DND-41 (cell line): ENCODE results near the gene SPINK9.

Experiments
- ATAC-seq: fragments of 200-7000 bp; cut with Tn5 transposase; 3 replicates; pipeline ENCODE4 v1.9.1; 2021; ENCODE audit warnings: low read depth; ENCODE audit not compliant: insufficient read depth
- DNase-seq: peaks from one replicate; pipeline ENCODE4 v3.0.0-alpha.2; 2020
- H2AFZ ChIP-seq: 2 replicates; pipeline ENCODE4 v1.6.0; 2012; ENCODE audit warnings: low read depth, low read length
- H3K27ac ChIP-seq: 2 replicates; pipeline ENCODE4 v1.5.1; 2012; ENCODE audit warnings: low read length, inconsistent platforms
- H3K27me3 ChIP-seq: fragments of 200-600 bp; sonication (generic); 2 replicates; pipeline ENCODE4 v1.6.0; 2012; ENCODE audit warnings: low read length, mild to moderate bottlenecking, inconsistent platforms; ENCODE audit not compliant: insufficient read depth, poor library complexity
- H3K36me3 ChIP-seq: 2 replicates; pipeline ENCODE4 v1.5.1; 2012; ENCODE audit warnings: low read length, inconsistent platforms; ENCODE audit not compliant: insufficient read depth
- H3K4me1 ChIP-seq: 2 replicates; pipeline ENCODE4 v1.5.1; 2012; ENCODE audit warnings: mild to moderate bottlenecking, low read length; ENCODE audit not compliant: insufficient read depth
- H3K4me2 ChIP-seq: 2 replicates; pipeline ENCODE4 v1.6.0; 2012; ENCODE audit warnings: mild to moderate bottlenecking, moderate library complexity, low read length, inconsistent platforms; ENCODE audit not compliant: insufficient read depth
- H3K4me3 ChIP-seq, 2 experiments: fragments of 200-600 bp in 1 of 2; shearing (Covaris generic) in 1 of 2; 2 replicates each; pipeline ENCODE4 v1.5.1; 2012 to 2016; ENCODE audit warnings: inconsistent platforms in 2 of 2, low read length in 2 of 2, mild to moderate bottlenecking in 2 of 2, low read depth in 1 of 2, moderate library complexity in 1 of 2
- H3K79me2 ChIP-seq: 2 replicates; pipeline ENCODE4 v1.6.0; 2012; ENCODE audit warnings: low read length, inconsistent platforms; ENCODE audit not compliant: insufficient read depth
- H3K9ac ChIP-seq: 2 replicates; pipeline ENCODE4 v1.6.0; 2012; ENCODE audit warnings: low read depth, mild to moderate bottlenecking, inconsistent platforms, low read length, moderate library complexity
- H3K9me3 ChIP-seq: 2 replicates; pipeline ENCODE4 v1.5.1; 2012; ENCODE audit warnings: low read length, moderate library complexity, mild to moderate bottlenecking, inconsistent platforms; ENCODE audit not compliant: insufficient read depth, severe bottlenecking
- H4K20me1 ChIP-seq: 2 replicates; pipeline ENCODE4 v1.6.0; 2012; ENCODE audit warnings: low read length; ENCODE audit not compliant: insufficient read depth
- CTCF ChIP-seq: IDR thresholded peaks from 2 replicates; pipeline ENCODE4 v1.5.1; 2012; ENCODE audit warnings: borderline replicate concordance, low read length, moderate library complexity, mild to moderate bottlenecking; ENCODE audit not compliant: poor library complexity, severe bottlenecking; ENCODE audit errors: extremely low read depth
- EZH2 ChIP-seq: IDR thresholded peaks from 3 replicates; pipeline ENCODE4 v1.6.1; 2012; ENCODE audit warnings: borderline replicate concordance, low read depth, mild to moderate bottlenecking, moderate library complexity, low read length, inconsistent platforms; ENCODE audit not compliant: severe bottlenecking

The SPINK9 gene

GRCh38 chr5:148333262-148333849, 2.0 kb upstream of the SPINK9 start:
- Histone ChIP-seq H3K4me3 (no peak overlapping the region), H3K27ac (no peak overlapping the region), H3K27me3 (no peaks in the 10 kb centered on the region), H3K36me3 (no peaks in the 10 kb centered on the region), H3K4me2 (no peak overlapping the region), H4K20me1 (no peaks in the 10 kb centered on the region), H2AFZ (no peak overlapping the region), H3K9me3 (no peaks in the 10 kb centered on the region), H3K4me1 (no peaks in the 10 kb centered on the region), H3K79me2 (no peaks in the 10 kb centered on the region), H3K9ac (no peak overlapping the region)
- DNase-seq, result no peak
- no peak for TF ChIP-seq CTCF
- no peak for TF ChIP-seq EZH2
- no peak for ATAC-seq

DNA sequence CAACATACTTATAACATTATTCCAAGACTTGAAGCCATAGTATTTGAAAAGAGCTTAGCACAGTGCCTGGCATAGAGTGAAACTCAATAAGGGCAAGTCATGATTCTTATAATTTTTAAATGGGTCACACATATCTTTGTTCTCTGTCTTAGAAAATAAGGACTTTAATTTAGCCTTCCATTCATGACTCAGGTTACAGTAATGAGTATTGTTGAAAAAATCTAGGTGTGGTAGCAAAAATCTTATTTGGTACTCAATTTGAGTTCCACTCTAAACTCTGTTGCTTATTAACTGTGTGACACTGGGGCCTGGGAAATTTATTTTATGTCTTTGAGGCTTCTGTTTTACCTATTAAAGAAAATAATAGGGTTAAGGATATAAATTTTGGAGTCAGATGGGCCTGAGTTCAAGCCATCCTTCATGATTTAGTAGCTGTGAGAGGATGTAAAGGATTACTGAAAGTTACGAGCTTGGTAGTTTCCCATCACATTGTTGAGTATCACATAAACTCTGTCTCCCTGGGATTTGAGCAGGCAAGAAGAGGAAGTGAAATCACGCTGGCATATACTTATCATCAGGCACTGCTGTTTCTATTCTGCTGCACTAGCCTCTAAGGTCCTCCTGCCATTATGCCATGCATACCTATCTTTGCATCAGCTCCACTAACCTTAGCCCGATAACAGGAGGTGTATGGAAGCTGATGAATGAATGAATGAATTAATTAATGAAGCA, 1.5 kb downstream of the SPINK9 start:
- Histone ChIP-seq H3K9me3 (no peaks in the 10 kb centered on the region), H3K27me3 (no peaks in the 10 kb centered on the region), H3K4me2 (no peak overlapping the region), H3K4me3 (no peak overlapping the region), H3K79me2 (no peaks in the 10 kb centered on the region), H3K4me1 (no peaks in the 10 kb centered on the region), H3K36me3 (no peaks in the 10 kb centered on the region), H3K9ac (no peak overlapping the region), H3K27ac (no peak overlapping the region), H2AFZ (no peak overlapping the region), H4K20me1 (no peaks in the 10 kb centered on the region)
- DNase-seq (no peak), ATAC-seq (no peak)
- TF ChIP-seq CTCF (no peak), EZH2 (no peak)

GRCh38 chr5:148342371-148343045, 7.1 kb downstream of the SPINK9 start:
- Histone ChIP-seq H3K27ac (no peak overlapping the region), H3K9ac (no peak overlapping the region), H3K79me2 (no peaks in the 10 kb centered on the region), H4K20me1 (no peaks in the 10 kb centered on the region), H3K27me3 (no peaks in the 10 kb centered on the region), H3K36me3 (no peaks in the 10 kb centered on the region), H3K9me3 (no peaks in the 10 kb centered on the region), H3K4me1 (no peaks in the 10 kb centered on the region), H2AFZ (no peak overlapping the region), H3K4me2 (no peak overlapping the region), H3K4me3 (no peak overlapping the region)
- ATAC-seq (no peak), DNase-seq (no peak)
- TF ChIP-seq CTCF, result no peak
